WTC11 (cell line): ENCODE results near the gene TMEM181.

Source experiments
- CREM ChIP-seq: sonication (generic); formaldehyde crosslinking; IDR thresholded peaks from 2 replicates; pipeline ENCODE4 v1.8.1; 2022; ENCODE audit warnings: mild to moderate bottlenecking, missing genetic modification reagents, moderate library complexity
- CTCF ChIP-seq: fragments of 200-600 bp; IDR thresholded peaks from 2 replicates; pipeline ENCODE4 v1.8.0; 2022; ENCODE audit warnings: antibody characterized with exemption
- ESRRA ChIP-seq: sonication (generic); formaldehyde crosslinking; IDR thresholded peaks from 2 replicates; pipeline ENCODE4 v1.8.1; 2022; ENCODE audit warnings: mild to moderate bottlenecking, missing genetic modification reagents, borderline replicate concordance
- JUN ChIP-seq: sonication (generic); formaldehyde crosslinking; IDR thresholded peaks from 2 replicates; pipeline ENCODE4 v1.8.0; 2023; ENCODE audit warnings: mild to moderate bottlenecking, missing genetic modification reagents
- MYBL2 ChIP-seq: sonication (generic); formaldehyde crosslinking; IDR thresholded peaks from 2 replicates; pipeline ENCODE4 v1.8.1; 2023; ENCODE audit warnings: mild to moderate bottlenecking, moderate library complexity, missing genetic modification reagents
- NFYB ChIP-seq: sonication (generic); formaldehyde crosslinking; conservative IDR thresholded peaks from 2 replicates; pipeline ENCODE4 v1.8.0; 2022; ENCODE audit warnings: low read depth, missing genetic modification reagents
- RELA ChIP-seq: sonication (generic); formaldehyde crosslinking; IDR thresholded peaks from 2 replicates; pipeline ENCODE4 v1.8.1; 2022; ENCODE audit warnings: missing genetic modification reagents, mild to moderate bottlenecking, borderline replicate concordance
- STAT6 ChIP-seq: sonication (generic); formaldehyde crosslinking; conservative IDR thresholded peaks from 2 replicates; pipeline ENCODE4 v1.8.1; 2023; ENCODE audit warnings: mild to moderate bottlenecking, low read depth, missing genetic modification reagents, moderate library complexity
- USF2 ChIP-seq: sonication (generic); formaldehyde crosslinking; IDR thresholded peaks from 2 replicates; pipeline ENCODE4 v1.8.1; 2023; ENCODE audit warnings: mild to moderate bottlenecking, missing genetic modification reagents, moderate library complexity
- ZNF138 ChIP-seq: sonication (generic); formaldehyde crosslinking; conservative IDR thresholded peaks from 2 replicates; pipeline ENCODE4 v1.8.1; 2022; ENCODE audit warnings: mild to moderate bottlenecking, moderate library complexity, missing genetic modification reagents
- TF ChIP-seq, protein P1 (sequence below): sonication (generic); formaldehyde crosslinking; IDR thresholded peaks from 2 replicates; pipeline ENCODE4 v1.8.0; 2022; ENCODE audit warnings: mild to moderate bottlenecking, missing genetic modification reagents
- TF ChIP-seq, protein P2 (sequence below): sonication (generic); formaldehyde crosslinking; IDR thresholded peaks from 2 replicates; pipeline ENCODE4 v1.8.1; 2023; ENCODE audit warnings: mild to moderate bottlenecking, moderate library complexity, missing genetic modification reagents

- no peak for TF ChIP-seq NFYB (CRISPR knock-in tag)
- no peak for TF ChIP-seq JUN (CRISPR knock-in tag)
- no peak for TF ChIP-seq ESRRA (CRISPR knock-in tag)
- TF ChIP-seq USF2 (CRISPR knock-in tag) = no peak
- no peak for TF ChIP-seq CTCF
- TF ChIP-seq STAT6 (CRISPR knock-in tag) = no peak
- TF ChIP-seq ZNF138 (CRISPR knock-in tag) = no peak
- TF ChIP-seq RELA (CRISPR knock-in tag) = no peak
- TF ChIP-seq MYBL2 = no peak
- TF ChIP-seq, protein P1, sequence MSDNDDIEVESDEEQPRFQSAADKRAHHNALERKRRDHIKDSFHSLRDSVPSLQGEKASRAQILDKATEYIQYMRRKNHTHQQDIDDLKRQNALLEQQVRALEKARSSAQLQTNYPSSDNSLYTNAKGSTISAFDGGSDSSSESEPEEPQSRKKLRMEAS (CRISPR knock-in tag) = no peak
- TF ChIP-seq CREM (CRISPR knock-in tag) = no peak
- TF ChIP-seq, protein P2, sequence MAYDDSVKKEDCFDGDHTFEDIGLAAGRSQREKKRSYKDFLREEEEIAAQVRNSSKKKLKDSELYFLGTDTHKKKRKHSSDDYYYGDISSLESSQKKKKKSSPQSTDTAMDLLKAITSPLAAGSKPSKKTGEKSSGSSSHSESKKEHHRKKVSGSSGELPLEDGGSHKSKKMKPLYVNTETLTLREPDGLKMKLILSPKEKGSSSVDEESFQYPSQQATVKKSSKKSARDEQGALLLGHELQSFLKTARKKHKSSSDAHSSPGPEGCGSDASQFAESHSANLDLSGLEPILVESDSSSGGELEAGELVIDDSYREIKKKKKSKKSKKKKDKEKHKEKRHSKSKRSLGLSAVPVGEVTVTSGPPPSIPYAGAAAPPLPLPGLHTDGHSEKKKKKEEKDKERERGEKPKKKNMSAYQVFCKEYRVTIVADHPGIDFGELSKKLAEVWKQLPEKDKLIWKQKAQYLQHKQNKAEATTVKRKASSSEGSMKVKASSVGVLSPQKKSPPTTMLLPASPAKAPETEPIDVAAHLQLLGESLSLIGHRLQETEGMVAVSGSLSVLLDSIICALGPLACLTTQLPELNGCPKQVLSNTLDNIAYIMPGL (CRISPR knock-in tag) = no peak
Observed at GRCh38 chr6:158569036-158569435, 9.1 kb downstream of the TMEM181 start.
